OCI-LY3 (cell line): ENCODE results near the gene NUP98.

ENCODE experiments used
- H2AFZ ChIP-seq: fragments of 200-600, 300-600 bp; shearing (Covaris generic); 2 replicates; pipeline ENCODE4 v1.6.0; 2014; ENCODE audit warnings: antibody characterized with exemption, low read depth, low read length
- H3K27ac ChIP-seq: fragments of 200-600, 300-600 bp; sonication (generic); 2 replicates; pipeline ENCODE4 v1.5.1; 2014; ENCODE audit warnings: mild to moderate bottlenecking, low read length, moderate library complexity, mixed read lengths
- H3K27me3 ChIP-seq: fragments of 200-600, 300-600 bp; sonication (generic); 2 replicates; pipeline ENCODE4 v1.6.1; 2014; ENCODE audit warnings: low read depth, low read length, mixed read lengths
- H3K36me3 ChIP-seq: fragments of 200-600, 300-600 bp; sonication (generic); replicated peaks from 2 replicates; pipeline ENCODE3; 2014; ENCODE audit warnings: low read depth, low read length, mixed read lengths
- H3K4me1 ChIP-seq: fragments of 300-600, 200-600 bp; sonication (generic); 2 replicates; pipeline ENCODE4 v1.6.1; 2014; ENCODE audit warnings: low read length, mixed read lengths
- H3K4me2 ChIP-seq: fragments of 200-600, 300-600 bp; sonication (generic); 2 replicates; pipeline ENCODE4 v1.6.1; 2014; ENCODE audit warnings: low read length, mixed read lengths
- H3K4me3 ChIP-seq: fragments of 300-600, 200-600 bp; sonication (generic); 2 replicates; pipeline ENCODE4 v1.5.1; 2014; ENCODE audit warnings: antibody characterized with exemption, mild to moderate bottlenecking, low read length, moderate library complexity
- H3K79me2 ChIP-seq: fragments of 300-600, 200-600 bp; shearing (Covaris generic); 2 replicates; pipeline ENCODE4 v1.6.1; 2014; ENCODE audit warnings: mild to moderate bottlenecking, low read length, mixed read lengths
- H3K9ac ChIP-seq: fragments of 300-600, 200-600 bp; shearing (Covaris generic); 2 replicates; pipeline ENCODE4 v1.6.0; 2014; ENCODE audit warnings: mild to moderate bottlenecking, low read length, moderate library complexity
- H3K9me3 ChIP-seq: fragments of 200-600, 300-600 bp; shearing (Covaris generic); 2 replicates; pipeline ENCODE4 v1.6.1; 2014; ENCODE audit warnings: low read length, mixed read lengths; ENCODE audit not compliant: insufficient read depth
- H4K20me1 ChIP-seq: fragments of 200-600, 300-600 bp; sonication (generic); 2 replicates; pipeline ENCODE4 v1.6.1; 2016; ENCODE audit warnings: low read length, mixed read lengths; ENCODE audit not compliant: insufficient read depth
- EZH2phosphoT487 ChIP-seq: fragments of 200-600 bp; shearing (Covaris generic); IDR thresholded peaks from 2 replicates; pipeline ENCODE4 v1.6.1; 2018; ENCODE audit warnings: antibody characterized with exemption, mixed run types, low read depth
- TF ChIP-seq, protein P1 (sequence below): fragments of 200-600, 300-600 bp; sonication (generic); IDR thresholded peaks from 2 replicates; pipeline ENCODE4 v1.5.1; 2014; ENCODE audit warnings: antibody characterized with exemption, low read length, low read depth

The NUP98 gene

DNA sequence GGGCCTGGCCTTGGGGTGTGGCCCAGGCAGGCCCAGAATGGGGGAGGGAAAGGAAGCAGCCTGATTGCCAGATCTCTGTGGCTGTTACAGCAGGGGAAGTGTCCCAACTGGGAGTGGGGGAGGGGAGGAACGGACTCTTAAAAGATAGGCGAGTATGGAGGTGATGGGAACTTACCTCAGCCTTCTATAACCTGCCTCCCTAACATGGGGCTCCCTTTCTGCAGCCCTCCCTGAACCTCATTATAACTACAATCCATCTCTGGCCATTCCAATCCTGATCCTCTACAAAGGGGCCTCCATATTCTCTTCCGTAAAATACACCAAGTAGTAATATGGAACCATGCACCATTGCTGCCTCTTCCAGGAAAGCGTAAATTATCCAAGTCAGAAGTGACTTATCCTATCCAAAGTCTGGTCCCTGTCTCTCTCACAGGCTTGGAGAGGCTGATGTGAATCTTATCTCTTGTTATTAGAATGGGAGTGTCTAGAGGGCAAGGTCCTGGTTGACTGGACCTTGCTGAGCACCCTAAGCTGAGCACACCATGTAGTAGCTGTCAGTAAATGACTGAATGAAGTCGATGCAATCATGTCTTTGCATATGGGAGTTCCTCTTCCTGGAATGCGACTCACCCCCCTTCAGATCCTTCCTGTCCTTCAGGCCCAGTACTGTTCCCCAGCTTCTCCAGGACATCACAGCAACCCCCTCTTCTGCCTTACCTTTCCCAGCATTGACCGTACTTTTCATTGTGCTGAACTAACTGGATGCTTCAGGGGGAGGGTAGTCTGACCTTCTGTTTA is 37.5 kb upstream of the NUP98 start:
- Histone ChIP-seq H3K27ac (no peak overlapping the region), H3K4me2 (no peak overlapping the region), H3K4me1 (peaks cover 41% of the 10 kb centered on the region), H3K27me3 (no peaks in the 10 kb centered on the region), H3K9me3 (no peaks in the 10 kb centered on the region), H2AFZ (no peak overlapping the region), H3K36me3 (peaks cover 61% of the 10 kb centered on the region), H3K79me2 (peaks cover 99% of the 10 kb centered on the region), H3K9ac (no peak overlapping the region), H3K4me3 (no peak overlapping the region), H4K20me1 (peaks cover 97% of the 10 kb centered on the region)
- TF ChIP-seq, protein P1, sequence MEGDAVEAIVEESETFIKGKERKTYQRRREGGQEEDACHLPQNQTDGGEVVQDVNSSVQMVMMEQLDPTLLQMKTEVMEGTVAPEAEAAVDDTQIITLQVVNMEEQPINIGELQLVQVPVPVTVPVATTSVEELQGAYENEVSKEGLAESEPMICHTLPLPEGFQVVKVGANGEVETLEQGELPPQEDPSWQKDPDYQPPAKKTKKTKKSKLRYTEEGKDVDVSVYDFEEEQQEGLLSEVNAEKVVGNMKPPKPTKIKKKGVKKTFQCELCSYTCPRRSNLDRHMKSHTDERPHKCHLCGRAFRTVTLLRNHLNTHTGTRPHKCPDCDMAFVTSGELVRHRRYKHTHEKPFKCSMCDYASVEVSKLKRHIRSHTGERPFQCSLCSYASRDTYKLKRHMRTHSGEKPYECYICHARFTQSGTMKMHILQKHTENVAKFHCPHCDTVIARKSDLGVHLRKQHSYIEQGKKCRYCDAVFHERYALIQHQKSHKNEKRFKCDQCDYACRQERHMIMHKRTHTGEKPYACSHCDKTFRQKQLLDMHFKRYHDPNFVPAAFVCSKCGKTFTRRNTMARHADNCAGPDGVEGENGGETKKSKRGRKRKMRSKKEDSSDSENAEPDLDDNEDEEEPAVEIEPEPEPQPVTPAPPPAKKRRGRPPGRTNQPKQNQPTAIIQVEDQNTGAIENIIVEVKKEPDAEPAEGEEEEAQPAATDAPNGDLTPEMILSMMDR: no peak
- TF ChIP-seq EZH2phosphoT487: no peak

DNA sequence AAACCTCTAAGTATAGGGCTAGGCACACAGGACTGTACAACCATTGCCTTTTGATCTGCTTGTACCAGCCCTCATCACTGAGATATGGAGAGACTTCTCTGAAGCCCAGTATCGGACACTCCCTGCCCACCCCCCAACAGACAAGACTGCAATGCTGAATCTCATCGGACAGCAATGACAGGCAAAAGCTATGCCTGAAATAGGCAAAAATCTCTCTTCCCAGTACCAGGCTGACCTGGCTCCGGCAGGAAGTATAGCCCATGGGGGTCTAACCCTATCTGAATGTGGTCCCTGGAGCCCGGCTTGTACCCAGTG is 37.0 kb upstream of the NUP98 start:
- Histone ChIP-seq H3K9me3 (no peaks in the 10 kb centered on the region), H3K4me2 (no peak overlapping the region), H3K9ac (no peak overlapping the region), H3K36me3 (peaks cover 62% of the 10 kb centered on the region), H3K4me3 (no peak overlapping the region), H3K4me1 (peaks cover 35% of the 10 kb centered on the region), H2AFZ (no peak overlapping the region), H3K27me3 (no peaks in the 10 kb centered on the region), H3K27ac (no peak overlapping the region), H4K20me1 (peaks cover 92% of the 10 kb centered on the region), H3K79me2 (peaks cover 97% of the 10 kb centered on the region)
- TF ChIP-seq EZH2phosphoT487: no peak

DNA sequence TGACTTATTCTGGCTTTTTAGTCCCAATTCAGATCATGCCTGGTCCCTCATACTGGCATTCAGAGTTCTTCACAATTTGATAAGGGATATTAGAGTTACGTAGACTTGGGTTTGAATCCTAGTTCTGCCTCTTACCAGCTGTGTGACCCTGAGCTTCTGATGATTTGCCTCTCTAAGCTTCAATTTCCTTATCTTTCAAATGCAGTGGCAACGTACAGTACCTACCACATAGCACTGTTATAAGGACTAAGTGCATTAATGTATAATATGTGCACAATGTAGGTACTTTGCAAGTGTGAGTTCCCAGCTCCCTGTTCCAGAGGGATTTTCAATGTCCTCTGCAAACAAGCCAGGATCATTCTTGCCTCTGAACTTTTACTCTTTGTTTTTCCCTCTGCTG is 36.1 kb upstream of the NUP98 start:
- Histone ChIP-seq H3K79me2 (peaks cover 89% of the 10 kb centered on the region), H3K27ac (no peak overlapping the region), H3K4me3 (no peak overlapping the region), H3K9me3 (no peaks in the 10 kb centered on the region), H3K27me3 (no peaks in the 10 kb centered on the region), H3K36me3 (peaks cover 57% of the 10 kb centered on the region), H3K9ac (no peak overlapping the region), H4K20me1 (peaks cover 83% of the 10 kb centered on the region), H3K4me2 (no peak overlapping the region), H3K4me1 (peaks cover 27% of the 10 kb centered on the region), H2AFZ (no peak overlapping the region)
- no peak for TF ChIP-seq EZH2phosphoT487
- TF ChIP-seq, protein P1: no peak

DNA sequence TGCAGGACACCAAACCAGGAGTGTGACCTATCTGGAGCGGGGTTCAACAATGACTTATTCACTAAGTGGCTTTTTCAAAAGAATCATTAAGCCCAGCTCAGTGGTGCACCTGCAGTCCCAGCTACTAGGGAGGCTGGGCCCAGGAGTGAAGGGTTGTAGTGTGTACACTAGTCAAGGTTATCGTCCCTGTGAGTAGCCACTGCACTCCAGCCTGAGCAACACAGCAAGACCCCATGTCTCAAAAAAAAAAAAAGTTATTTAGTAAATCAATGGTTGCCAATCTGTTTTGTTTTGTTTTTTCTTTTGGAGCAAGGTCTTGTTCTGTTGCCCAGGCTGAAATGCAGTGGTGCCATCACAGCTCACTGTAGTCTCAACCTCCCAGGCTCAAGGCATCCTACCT is 35.5 kb upstream of the NUP98 start:
- peaks cover 55% of the 10 kb centered on the region for H3K36me3 ChIP-seq
- no peaks in the 10 kb centered on the region for H3K9me3 ChIP-seq
- H3K27ac ChIP-seq: no peak overlapping the region
- no peak for TF ChIP-seq EZH2phosphoT487
- TF ChIP-seq, protein P1: no peak
- H2AFZ ChIP-seq: no peak overlapping the region
- H3K9ac ChIP-seq: no peak overlapping the region
- no peak overlapping the region for H3K4me3 ChIP-seq
- no peaks in the 10 kb centered on the region for H3K27me3 ChIP-seq
- H3K79me2 ChIP-seq: peaks cover 88% of the 10 kb centered on the region
- peaks cover 20% of the 10 kb centered on the region for H3K4me1 ChIP-seq
- H4K20me1 ChIP-seq: peaks cover 83% of the 10 kb centered on the region
- H3K4me2 ChIP-seq: no peak overlapping the region
